HepG2 (cell line): ENCODE data around the gene KRTAP9-9.

Experiments
- CTCF ChIP-seq: sonication (generic); formaldehyde crosslinking; IDR thresholded peaks from 2 replicates; pipeline ENCODE4 v1.5.0; 2020; ENCODE audit warnings: mild to moderate bottlenecking, missing genetic modification reagents, moderate library complexity
- HMGXB4 ChIP-seq, 2 experiments: sonication (generic) in 1 of 2; formaldehyde crosslinking in 1 of 2; IDR thresholded peaks; 2 replicates each; pipeline versions ENCODE4 v1.4.0 to v1.6.1; 2018 to 2020; ENCODE audit warnings: missing genetic modification reagents in 2 of 2, borderline replicate concordance in 1 of 2, low read depth in 1 of 2, mild to moderate bottlenecking in 1 of 2, missing biosample characterization in 1 of 2
- KDM5A ChIP-seq: fragments of 200-600 bp; sonication (generic); IDR thresholded peaks from 2 replicates; pipeline ENCODE4 v1.7.0; 2018; ENCODE audit warnings: antibody characterized with exemption, mild to moderate bottlenecking, low read length, borderline replicate concordance
- MYC ChIP-seq: sonication (generic); formaldehyde crosslinking; IDR thresholded peaks from 2 replicates; pipeline ENCODE4 v1.9.0; 2021; ENCODE audit warnings: missing genetic modification reagents, borderline replicate concordance
- POLR2A ChIP-seq, 2 experiments: IDR thresholded peaks; 2 replicates each; pipeline ENCODE4 v1.6.1; 2011; ENCODE audit warnings: low read depth in 2 of 2, low read length in 2 of 2, mild to moderate bottlenecking in 1 of 2, moderate library complexity in 1 of 2; ENCODE audit not compliant: insufficient read depth in 1 of 2
- POLR2AphosphoS2 ChIP-seq: IDR thresholded peaks from 2 replicates; pipeline ENCODE4 v1.6.1; 2011; ENCODE audit warnings: low read depth, low read length, improper control_type of control experiment
- SMARCC2 ChIP-seq: fragments of 450-650 bp; IDR thresholded peaks from 2 replicates; pipeline ENCODE4 v1.6.1; 2017; ENCODE audit warnings: antibody characterized with exemption, mild to moderate bottlenecking
- TAF1 ChIP-seq: sonication (generic); formaldehyde crosslinking; IDR thresholded peaks from 2 replicates; pipeline ENCODE4 v1.4.0; 2020; ENCODE audit warnings: missing genetic modification reagents
- TFE3 ChIP-seq: IDR thresholded peaks from 2 replicates; pipeline ENCODE4 v1.6.1; 2016
- ZNF207 ChIP-seq: fragments of 450-650 bp; IDR thresholded peaks from 2 replicates; pipeline ENCODE4 v1.6.1; 2016; ENCODE audit warnings: antibody characterized with exemption, borderline replicate concordance
- ZNF639 ChIP-seq: conservative IDR thresholded peaks from 2 replicates; pipeline ENCODE4 v1.6.1; 2018; ENCODE audit warnings: missing genetic modification reagents

GRCh38 chr17:41271858-41272257, 16.7 kb downstream of the KRTAP9-9 start:
- TF ChIP-seq KDM5A (no peak), CTCF (CRISPR knock-in tag) (no peak), TFE3 (CRISPR knock-in tag) (no peak), SMARCC2 (no peak), POLR2A (IDR thresholded peaks at IDR 0.05; ENCODE audit: insufficient read depth in 1 of 2, low read depth in 2 of 2, low read length in 2 of 2) (no peak), ZNF639 (no peak), MYC (CRISPR knock-in tag) (no peak), ZNF207 (no peak), HMGXB4 (CRISPR knock-in tag; IDR thresholded peaks at IDR 0.05; ENCODE audit: borderline replicate concordance in 1 of 2, low read depth in 1 of 2) (no peak), TAF1 (CRISPR knock-in tag) (no peak), POLR2AphosphoS2 (no peak)
